NB4 (cell line): ENCODE data around the gene POLR3H.
A peak's percentile ranks its signal among the peaks of the same experiment; 100 is the strongest.
"Not testable (repeated sequence)": the region's sequence is repeated elsewhere in the genome, so short reads cannot be mapped to it uniquely, and the experiment has no call there.

ENCODE experiments used
- DNase-seq: peaks from one replicate; pipeline ENCODE4 v3.0.0; 2010; ENCODE audit warnings: low read depth
- H3K4me3 ChIP-seq: one replicate; pipeline ENCODE4 v1.5.1; 2011; ENCODE audit warnings: mild to moderate bottlenecking, low read depth, low read length, moderate library complexity
- CTCF ChIP-seq: IDR thresholded peaks from one replicate; pipeline ENCODE4 v1.5.1; 2012; ENCODE audit warnings: low read depth, low read length
- MAX ChIP-seq: IDR thresholded peaks from 2 replicates; pipeline ENCODE4 v1.6.1; 2011; ENCODE audit warnings: low read depth, low read length
- MYC ChIP-seq: IDR thresholded peaks from 2 replicates; pipeline ENCODE4 v1.6.1; 2011; ENCODE audit warnings: low read depth, low read length
- POLR2A ChIP-seq: IDR thresholded peaks from 2 replicates; pipeline ENCODE4 v1.6.1; 2011; ENCODE audit warnings: mild to moderate bottlenecking; ENCODE audit not compliant: insufficient read length; ENCODE audit errors: extremely low read depth

POLR3H gene

GRCh38 chr22:41543854-41544670, at the start of gene POLR3H:
POLR3H (minus strand) TSS chr22:41544470; CDS start chr22:41544101, 369 bp downstream.
- H3K4me3 ChIP-seq: peak within 1 kb of the TSS; percentile 94
- peak; percentile 46 for TF ChIP-seq POLR2A
- peak; percentile 75 for TF ChIP-seq CTCF
- TF ChIP-seq MYC: peak; percentile 79
- TF ChIP-seq MAX: peak; percentile 84
- DNase-seq: peak; percentile 97

- H3K4me3 ChIP-seq, DNase-seq: not testable (repeated sequence)
Measured at GRCh38 chr22:41593336-41593960, 49.2 kb upstream of the POLR3H start.

GRCh38 chr22:41589391-41590241, 45.3 kb upstream of the POLR3H start, which contains the start of gene PMM1:
PMM1 (minus strand) TSS chr22:41589840; CDS start chr22:41589805, 35 bp downstream.
- peak within 1 kb of the TSS; percentile 78 for H3K4me3 ChIP-seq
- TF ChIP-seq CTCF: no peak
- peak; percentile 51 for TF ChIP-seq POLR2A
- TF ChIP-seq MAX: peak; percentile 34; the same call in 1 of the 2 replicates
- TF ChIP-seq MYC: peak; percentile 72
- DNase-seq: peak; percentile 99

GRCh38 chr22:41587347-41587723, 43.1 kb upstream of the POLR3H start:
- no peak for DNase-seq
- TF ChIP-seq MAX: no peak
- no peak overlapping the region for H3K4me3 ChIP-seq

- no peak overlapping the region for H3K4me3 ChIP-seq
- TF ChIP-seq CTCF (no peak), POLR2A (no peak), MYC (no peak), MAX (no peak)
- no peak for DNase-seq
Measured at GRCh38 chr22:41585898-41586297, 41.6 kb upstream of the POLR3H start.

GRCh38 chr22:41584881-41585280, 40.6 kb upstream of the POLR3H start:
- TF ChIP-seq CTCF: no peak
- TF ChIP-seq POLR2A: no peak
- TF ChIP-seq MAX: no peak
- no peak for TF ChIP-seq MYC
- no peak overlapping the region for H3K4me3 ChIP-seq
- DNase-seq: no peak
